Lower lobe of right lung (tissue), 2 donors: Measurements from ENCODE around the gene JARID2. TPM values are rescaled to one million over a fixed set of nuclear protein-coding genes. Genes with fewer than 3 reads are reported as not detected.

Source experiments
- ATAC-seq, 2 donors: fragments of 200-7000 bp; cut with Tn5 transposase; one replicate each; pipeline ENCODE4 v1.9.1; 2020 to 2022; ENCODE audit warnings: mild to moderate bottlenecking in 2 of 2, moderate library complexity in 2 of 2
- DNase-seq: peaks from one replicate; pipeline ENCODE4 v3.0.0-alpha.2; 2020
- H3K27ac ChIP-seq: fragments of 200-600 bp; one replicate; pipeline ENCODE4 v1.8.0; 2022
- H3K27me3 ChIP-seq: fragments of 200-600 bp; one replicate; pipeline ENCODE4 v1.8.0; 2022; ENCODE audit warnings: low read depth
- H3K36me3 ChIP-seq: fragments of 200-600 bp; one replicate; pipeline ENCODE4 v1.8.0; 2022; ENCODE audit warnings: mild to moderate bottlenecking
- H3K4me1 ChIP-seq: fragments of 200-600 bp; one replicate; pipeline ENCODE4 v1.8.0; 2022
- H3K4me3 ChIP-seq: fragments of 200-600 bp; one replicate; pipeline ENCODE4 v1.8.0; 2022; ENCODE audit warnings: mild to moderate bottlenecking
- H3K9me3 ChIP-seq: fragments of 200-600 bp; one replicate; pipeline ENCODE4 v1.8.0; 2022
- CTCF ChIP-seq: fragments of 200-600 bp; IDR thresholded peaks from one replicate; pipeline ENCODE4 v1.8.0; 2022; ENCODE audit warnings: antibody characterized with exemption, mild to moderate bottlenecking
- intact Hi-C: fragments of 100-400 bp; cut with DNase I; formaldehyde crosslinking; loops from one replicate; pipeline ENCODE4 v1.11.0; 2022
- total RNA-seq: library from RNA; stranded (reverse); fragmentation: NEBNext Ultra II Directional; extraction: Animal tissue kit (Norgen Biotek cat#: 25700); gene quantifications from one replicate; pipeline ENCODE4 v1.2.1, GENCODE V29; 2021
- donor health status: DM: no; HTN: yes; CAD: no; lungs with severe emphysema.

JARID2 gene
- total RNA-seq, 1 donor from 2014 or later: 16.0 TPM

GRCh38 chr6:15243910-15244619 is 1.8 kb upstream of the JARID2 start:
- Histone ChIP-seq H3K27ac (peak overlapping the region; percentile 95), H3K36me3 (no peaks in the 10 kb centered on the region), H3K4me1 (peaks cover 21% of the 10 kb centered on the region), H3K4me3 (peak overlapping the region; percentile 94), H3K27me3 (no peaks in the 10 kb centered on the region), H3K9me3 (no peaks in the 10 kb centered on the region)
- ATAC-seq (no peak), DNase-seq (no peak)
- TF ChIP-seq CTCF: no peak
- intact Hi-C loops: no loop called here

DNA sequence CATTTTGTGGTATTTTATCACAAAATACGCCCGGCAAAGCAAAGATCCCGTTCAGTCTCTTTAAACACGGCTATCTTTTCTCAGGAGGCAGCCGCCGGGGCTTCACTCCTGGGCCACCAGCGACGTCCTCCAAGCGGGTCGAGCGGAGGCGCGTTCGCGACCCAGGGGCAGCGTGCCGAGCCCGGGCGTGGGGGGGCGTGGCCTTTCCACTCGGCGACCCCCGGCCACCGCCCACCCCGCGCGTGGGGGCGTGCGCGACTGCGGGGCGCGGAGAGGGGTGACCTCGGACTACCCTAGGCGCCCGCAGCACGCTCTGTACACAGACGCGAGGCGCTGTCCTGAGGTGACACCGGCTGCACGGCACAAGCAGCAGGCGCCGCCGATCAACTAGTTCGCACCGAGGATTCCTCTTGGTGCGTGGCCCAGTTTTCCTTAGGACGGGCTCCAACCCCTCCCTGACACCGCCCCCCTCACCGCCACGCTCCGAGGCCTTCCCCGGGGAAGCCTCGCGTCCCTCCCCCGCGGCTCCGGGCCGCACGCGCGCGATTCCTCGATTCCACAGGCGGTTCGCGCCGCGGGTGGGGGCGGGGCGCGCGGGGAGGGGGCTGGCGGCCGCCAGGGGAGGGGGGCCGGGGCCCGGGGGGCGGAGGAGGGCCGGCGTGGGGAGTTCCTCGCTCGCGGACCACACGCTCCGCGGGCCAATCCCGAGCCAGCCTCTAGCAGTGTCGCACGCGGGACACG is 1.1 kb upstream of the JARID2 start:
- no peak for TF ChIP-seq CTCF
- Histone ChIP-seq H3K4me3 (peak overlapping the region; percentile 94), H3K4me1 (peaks cover 23% of the 10 kb centered on the region), H3K27me3 (no peaks in the 10 kb centered on the region), H3K27ac (peak overlapping the region; percentile 95), H3K9me3 (no peaks in the 10 kb centered on the region), H3K36me3 (no peaks in the 10 kb centered on the region)
- DNase-seq (peak; percentile 84), ATAC-seq (peak; percentile 23 to 28)
- intact Hi-C loops: no loop called here

- Histone ChIP-seq H3K4me1 (peaks cover 29% of the 10 kb centered on the region), H3K27me3 (no peaks in the 10 kb centered on the region), H3K36me3 (no peaks in the 10 kb centered on the region), H3K4me3 (peak overlapping the region; percentile 94), H3K9me3 (no peaks in the 10 kb centered on the region), H3K27ac (peak overlapping the region; percentile 95)
- no peak for ATAC-seq
- TF ChIP-seq CTCF: no peak
- DNase-seq: no peak
- intact Hi-C loops: no loop called here
Observed at GRCh38 chr6:15246217-15246665, 372 bp downstream of the JARID2 start.

- Histone ChIP-seq H3K4me3 (peak overlapping the region; percentile 94), H3K9me3 (no peaks in the 10 kb centered on the region), H3K27ac (peak overlapping the region; percentile 95), H3K4me1 (peaks cover 36% of the 10 kb centered on the region), H3K27me3 (no peaks in the 10 kb centered on the region), H3K36me3 (no peaks in the 10 kb centered on the region)
- ATAC-seq (no peak), DNase-seq (no peak)
- intact Hi-C loops: no loop called here
- TF ChIP-seq CTCF: no peak
Observed at GRCh38 chr6:15246666-15247499, 1.0 kb downstream of the JARID2 start.
